Activated naive CD4-positive, alpha-beta T cell treated with anti-CD3 and anti-CD28 coated beads, Interleukin-2, amount 50 U/mL, for 72 hours (primary cell): ENCODE results near the gene EGFL8. TPM values are rescaled to one million over a fixed set of nuclear protein-coding genes. Genes with fewer than 3 reads are reported as not detected.
A peak's percentile ranks its signal among the peaks of the same experiment; 100 is the strongest.

Experiments used
- ATAC-seq, 2 donors: fragments of 150-1000 bp; cut with Tn5 transposase; 2 replicates each; pipeline ENCODE4 v1.10.0; 2021; ENCODE audit warnings: mild to moderate bottlenecking in 2 of 2, moderate library complexity in 2 of 2
- DNase-seq, 2 donors: peaks; one replicate each; pipeline ENCODE4 v3.0.0; 2021 to 2022; ENCODE audit warnings: low spot score in 2 of 2
- H3K27ac Mint-ChIP-seq, 2 donors: one replicate each; pipeline ENCODE4 v1.8.0; 2022; ENCODE audit warnings: mild to moderate bottlenecking in 2 of 2, mixed read lengths in 2 of 2
- H3K36me3 Mint-ChIP-seq, 2 donors: one replicate each; pipeline ENCODE4 v1.8.0; 2022; ENCODE audit warnings: mixed read lengths in 2 of 2
- H3K9me3 Mint-ChIP-seq, 2 donors: one replicate each; pipeline ENCODE4 v1.8.0; 2022; ENCODE audit warnings: mixed read lengths in 2 of 2
- total RNA-seq, 2 donors: library from RNA; stranded (reverse); gene quantifications; one replicate each; pipeline ENCODE4 v1.2.3, GENCODE V29; 2022

Gene EGFL8
- total RNA-seq, 2 donors from 2014 or later = 13.4 to 14.5 TPM

DNA sequence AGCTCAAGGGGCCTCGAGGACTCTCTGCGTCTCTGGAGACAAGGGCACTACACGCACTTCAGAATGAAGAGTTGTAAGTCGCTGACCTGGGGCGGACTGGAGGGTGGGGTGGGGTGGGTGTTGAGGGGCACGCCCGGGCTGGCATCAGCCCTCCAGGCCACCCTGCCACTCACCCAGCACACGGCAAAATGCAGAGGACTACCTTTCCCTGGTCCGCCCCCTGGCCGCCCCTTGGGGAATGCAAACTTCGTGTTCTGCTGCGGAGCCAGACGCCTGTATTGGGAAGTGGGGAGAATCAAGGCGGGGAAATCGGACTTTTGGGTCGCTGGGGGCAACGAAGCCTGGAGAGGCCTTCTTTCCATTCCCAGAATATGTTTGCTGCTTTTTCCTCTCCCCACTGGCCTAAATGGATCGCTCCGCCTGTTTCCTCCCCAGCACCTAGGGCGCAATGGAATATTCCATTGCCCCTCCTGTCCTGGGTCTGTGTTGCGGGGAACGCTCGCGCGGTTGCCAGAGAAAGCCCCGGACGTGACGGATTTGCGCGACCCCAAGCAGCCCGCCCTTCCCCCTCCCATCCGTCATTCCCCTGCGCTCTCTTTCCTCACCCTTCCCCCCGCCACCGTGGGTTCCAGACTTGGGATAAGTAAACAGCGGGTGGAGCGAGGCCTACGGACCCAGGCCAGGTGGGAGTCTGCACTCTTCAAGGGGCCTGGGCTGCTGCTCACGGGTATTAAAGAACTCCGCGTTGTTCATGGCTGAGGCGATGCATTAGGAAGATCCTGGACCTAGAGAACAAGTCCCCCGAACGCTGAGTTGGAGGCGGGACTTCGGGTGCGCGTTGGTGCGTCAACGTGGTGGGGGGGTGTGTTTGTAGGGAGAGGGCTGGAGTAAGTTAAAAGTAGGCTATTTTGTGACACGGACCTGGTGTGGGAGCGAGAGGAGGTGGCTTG, 10.6 kb upstream of the EGFL8 start, which contains the start of gene PPT2:
Gene PPT2 (plus strand): TSS at position 578 of the 950 bp plus-strand sequence. CDS start 454 bp downstream, outside the sequence.
- Mint-ChIP-seq H3K27ac (peak within 1 kb of the TSS; percentile 83 to 95), H3K36me3 (peaks cover 11 to 17% of the 10 kb centered on the region in 2 donors), H3K9me3 (no peaks in the 10 kb centered on the region)
- peak; percentile 75 to 80 for ATAC-seq
- peak; percentile 66 to 78 for DNase-seq

DNA sequence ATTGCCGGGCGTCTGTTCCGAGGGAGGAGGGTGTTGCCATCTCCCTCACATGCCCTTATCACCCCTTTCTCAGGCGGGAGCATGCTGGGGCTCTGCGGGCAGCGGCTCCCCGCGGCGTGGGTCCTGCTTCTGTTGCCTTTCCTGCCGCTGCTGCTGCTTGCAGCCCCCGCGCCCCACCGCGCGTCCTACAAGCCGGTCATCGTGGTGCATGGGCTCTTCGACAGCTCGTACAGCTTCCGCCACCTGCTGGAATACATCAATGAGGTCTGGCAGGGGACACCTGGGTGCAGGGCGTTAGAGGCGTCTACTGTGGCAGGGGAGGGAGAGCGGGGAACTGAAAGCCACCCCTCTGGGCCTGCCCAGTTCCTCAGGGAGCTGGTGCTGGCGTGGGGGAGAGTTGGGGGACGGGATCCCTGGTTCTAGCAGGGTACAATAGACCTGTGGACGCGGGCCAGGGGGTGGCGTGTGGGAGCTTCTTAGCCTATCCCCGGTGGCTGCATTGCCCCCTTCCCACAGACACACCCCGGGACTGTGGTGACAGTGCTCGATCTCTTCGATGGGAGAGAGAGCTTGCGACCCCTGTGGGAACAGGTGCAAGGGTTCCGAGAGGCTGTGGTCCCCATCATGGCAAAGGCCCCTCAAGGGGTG, 9.8 kb upstream of the EGFL8 start:
- peak; percentile 64 to 76 for DNase-seq
- peak overlapping the region; percentile 83 to 95 for H3K27ac Mint-ChIP-seq
- no peaks in the 10 kb centered on the region for H3K9me3 Mint-ChIP-seq
- peak; percentile 79 to 88 for ATAC-seq
- peaks cover 11 to 14% of the 10 kb centered on the region in 2 donors for H3K36me3 Mint-ChIP-seq

DNA sequence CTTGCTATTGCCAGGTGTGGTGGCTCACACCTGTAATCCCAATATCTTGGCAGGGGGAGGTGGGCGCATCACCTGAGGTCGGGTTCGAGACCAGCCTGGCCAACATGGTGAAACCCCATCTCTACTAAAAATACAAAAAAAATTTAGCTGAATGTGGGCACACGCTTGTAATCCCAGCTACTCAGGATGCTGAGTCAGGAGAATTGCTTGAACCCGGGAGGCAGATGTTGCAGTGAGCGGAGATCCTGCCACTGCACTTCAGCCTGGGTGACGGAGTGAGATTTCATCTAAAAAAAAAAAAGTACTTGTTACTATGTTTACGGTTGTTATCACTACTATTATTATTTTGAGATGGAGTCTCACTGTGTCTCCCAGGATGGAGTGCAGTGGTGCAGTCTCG, 7.5 kb upstream of the EGFL8 start:
- Mint-ChIP-seq H3K9me3 (no peaks in the 10 kb centered on the region), H3K36me3 (peaks cover 11 to 14% of the 10 kb centered on the region in 2 donors), H3K27ac (no peak overlapping the region)
- no peak for ATAC-seq
- DNase-seq = no peak

DNA sequence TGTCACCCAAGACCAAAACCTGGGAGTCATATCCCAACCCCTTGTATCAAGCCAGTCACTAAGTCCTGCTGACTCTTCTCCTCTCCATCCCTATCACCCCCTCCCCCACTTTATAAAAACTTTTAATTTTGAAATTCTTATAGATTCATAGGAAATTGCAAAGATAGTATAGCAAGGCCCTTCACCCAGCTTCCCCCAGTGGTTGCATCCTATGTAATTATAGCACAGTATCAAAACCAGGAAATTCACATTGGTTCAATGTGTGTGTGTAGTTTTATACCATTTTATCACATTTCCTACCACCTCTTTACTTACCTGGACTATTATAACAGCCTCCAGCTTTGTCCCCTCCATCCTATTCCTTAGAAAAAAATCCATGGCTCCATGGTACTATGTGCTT, 6.3 kb upstream of the EGFL8 start:
- Mint-ChIP-seq H3K36me3 (peaks cover 14 to 15% of the 10 kb centered on the region in 2 donors), H3K27ac (no peak overlapping the region), H3K9me3 (no peaks in the 10 kb centered on the region)
- no peak for ATAC-seq
- no peak for DNase-seq

DNA sequence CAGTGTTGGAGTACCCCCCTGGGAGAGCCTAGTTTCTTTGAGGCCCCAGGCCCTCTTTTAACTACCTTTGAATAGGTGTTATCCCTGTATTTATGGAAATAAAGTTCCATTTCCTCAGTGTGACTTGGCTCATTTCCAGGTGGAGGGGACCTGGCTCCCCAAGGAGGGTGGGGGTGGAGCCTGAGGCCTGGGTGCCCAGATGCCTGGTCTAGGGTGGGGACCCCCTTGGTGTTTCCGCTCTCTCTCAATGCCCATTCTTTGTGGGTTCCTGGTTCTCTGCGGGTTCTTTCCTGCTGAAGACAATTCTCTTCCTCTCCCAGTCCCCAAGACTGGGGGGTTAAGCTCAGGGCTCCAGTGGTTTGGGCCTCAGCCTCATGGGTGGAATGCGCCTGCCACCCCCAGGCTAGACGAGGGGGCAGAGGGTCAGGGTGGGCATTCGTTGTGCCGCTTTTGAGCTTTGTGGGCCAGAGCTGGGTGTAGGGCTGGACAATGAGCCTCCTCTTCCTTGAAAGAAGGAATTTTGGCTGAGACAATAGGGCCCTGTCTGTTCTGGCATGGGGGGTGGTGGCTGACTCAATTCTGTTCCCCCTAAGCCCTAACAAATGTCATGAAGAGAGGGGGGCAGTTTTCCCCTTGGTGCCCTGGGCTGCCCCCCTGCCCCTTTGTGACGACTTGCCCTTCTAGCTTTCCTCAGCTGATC, 686 bp upstream of the EGFL8 start:
- H3K36me3 Mint-ChIP-seq = peaks cover 0 to 4% of the 10 kb centered on the region in 2 donors
- ATAC-seq = no peak
- no peak for DNase-seq
- H3K9me3 Mint-ChIP-seq = no peaks in the 10 kb centered on the region
- H3K27ac Mint-ChIP-seq = peak overlapping the region; percentile 17 to 33

DNA sequence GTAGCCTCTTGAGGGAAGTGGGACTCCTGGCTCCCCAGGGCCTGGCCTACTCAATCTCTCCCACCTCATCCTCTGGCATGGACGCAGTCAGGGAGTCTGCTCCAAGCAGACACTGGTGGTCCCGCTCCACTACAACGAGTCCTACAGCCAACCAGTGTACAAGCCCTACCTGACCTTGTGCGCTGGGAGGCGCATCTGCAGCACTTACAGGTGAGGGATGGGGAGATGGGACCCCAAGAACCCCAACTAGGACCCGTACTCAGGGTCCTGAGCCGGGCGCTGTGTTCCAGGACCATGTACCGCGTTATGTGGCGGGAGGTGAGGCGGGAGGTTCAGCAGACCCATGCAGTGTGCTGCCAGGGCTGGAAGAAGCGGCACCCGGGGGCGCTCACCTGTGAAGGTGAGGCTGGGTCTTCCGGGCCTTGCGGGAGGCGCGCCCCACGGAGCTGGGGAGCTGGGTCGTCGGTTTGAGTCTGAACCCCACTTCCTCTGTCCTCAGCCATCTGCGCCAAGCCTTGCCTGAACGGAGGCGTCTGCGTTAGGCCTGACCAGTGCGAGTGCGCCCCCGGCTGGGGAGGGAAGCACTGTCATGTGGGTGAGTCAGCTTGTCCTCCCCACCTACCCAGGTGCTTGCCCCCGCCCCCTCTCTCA, 2.1 kb downstream of the EGFL8 start:
- ATAC-seq (no peak), DNase-seq (no peak)
- Mint-ChIP-seq H3K36me3 (peaks cover 0 to 14% of the 10 kb centered on the region in 2 donors), H3K27ac (no peak overlapping the region), H3K9me3 (no peaks in the 10 kb centered on the region)

DNA sequence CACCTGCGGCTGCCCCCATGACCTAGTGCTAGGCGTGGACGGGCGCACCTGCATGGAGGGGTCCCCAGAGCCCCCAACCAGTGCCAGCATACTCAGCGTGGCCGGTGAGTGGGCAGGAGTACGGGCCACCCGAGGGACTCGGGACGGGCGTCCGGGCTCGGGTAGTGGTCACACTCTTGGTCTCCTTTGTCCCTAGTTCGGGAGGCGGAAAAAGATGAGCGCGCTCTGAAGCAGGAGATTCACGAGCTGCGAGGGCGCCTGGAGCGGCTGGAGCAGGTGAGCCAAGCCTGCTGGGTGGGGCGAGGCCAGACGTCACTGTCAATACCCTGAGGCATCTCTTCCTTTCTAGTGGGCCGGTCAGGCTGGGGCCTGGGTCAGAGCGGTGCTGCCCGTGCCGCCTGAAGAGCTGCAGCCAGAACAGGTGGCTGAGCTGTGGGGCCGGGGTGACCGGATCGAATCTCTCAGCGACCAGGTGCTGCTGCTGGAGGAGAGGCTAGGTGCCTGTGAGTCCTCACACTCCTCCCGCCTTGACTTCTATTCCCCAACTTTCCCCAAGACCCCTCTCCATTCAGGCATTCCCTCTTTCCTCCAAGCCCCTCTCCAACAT, 2.9 kb downstream of the EGFL8 start:
- Mint-ChIP-seq H3K9me3 (no peaks in the 10 kb centered on the region), H3K27ac (peak overlapping the region; percentile 4 to 87), H3K36me3 (peaks cover 0 to 14% of the 10 kb centered on the region in 2 donors)
- ATAC-seq (no peak), DNase-seq (no peak)

DNA sequence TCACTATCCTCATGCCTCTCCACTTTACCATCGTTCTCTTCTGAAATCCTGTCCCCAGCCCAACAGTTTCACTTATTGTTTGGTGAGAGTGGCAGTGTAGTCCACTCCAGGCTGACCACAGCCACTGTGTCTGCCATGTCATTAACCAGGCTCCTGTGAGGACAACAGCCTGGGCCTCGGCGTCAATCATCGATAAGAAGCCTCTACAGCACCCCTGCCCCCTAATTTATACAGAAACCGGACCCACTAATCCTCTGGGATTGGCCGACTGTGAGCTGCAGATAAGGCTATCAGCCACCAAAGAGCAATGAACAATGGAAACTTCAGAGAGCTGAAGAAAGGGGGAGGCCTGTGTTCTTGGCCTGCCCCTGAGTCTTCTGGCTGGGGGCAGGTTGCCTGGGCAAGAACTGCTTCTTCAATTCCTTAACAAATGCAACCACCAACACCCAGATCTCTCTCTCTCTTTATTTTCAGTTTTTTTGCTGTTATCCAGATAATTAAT, 3.4 kb downstream of the EGFL8 start:
- H3K27ac Mint-ChIP-seq = peak overlapping the region; percentile 4 to 87
- no peak for DNase-seq
- no peaks in the 10 kb centered on the region for H3K9me3 Mint-ChIP-seq

DNA sequence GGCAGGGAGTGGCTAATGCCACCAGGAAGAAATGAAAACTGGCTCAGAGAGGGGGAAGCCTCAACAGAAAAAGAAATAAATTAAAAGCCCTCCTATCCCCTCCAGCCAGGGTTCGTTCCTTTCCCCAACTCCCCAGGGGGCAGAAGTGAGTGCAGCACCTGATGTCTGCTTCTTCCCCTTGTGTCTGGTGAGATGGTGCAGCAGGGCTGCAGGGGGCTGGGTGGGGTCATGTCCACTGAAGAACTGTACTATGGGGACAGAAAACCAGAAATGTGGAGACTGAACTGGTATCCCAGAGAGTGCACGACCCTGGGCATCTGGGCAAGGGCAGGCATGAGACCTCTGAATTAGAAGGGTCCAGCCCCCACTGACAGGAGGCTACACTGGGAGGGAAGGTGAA, 4.0 kb downstream of the EGFL8 start:
- H3K27ac Mint-ChIP-seq = peak overlapping the region; percentile 4 to 70
- DNase-seq (no peak), ATAC-seq (no peak)
- peaks cover 0 to 10% of the 10 kb centered on the region in 2 donors for H3K36me3 Mint-ChIP-seq
- no peaks in the 10 kb centered on the region for H3K9me3 Mint-ChIP-seq

More for the DNA sequence above, 3.4 kb downstream of the EGFL8 start:
- ATAC-seq = no peak
- H3K36me3 Mint-ChIP-seq = peaks cover 0 to 10% of the 10 kb centered on the region in 2 donors

DNA sequence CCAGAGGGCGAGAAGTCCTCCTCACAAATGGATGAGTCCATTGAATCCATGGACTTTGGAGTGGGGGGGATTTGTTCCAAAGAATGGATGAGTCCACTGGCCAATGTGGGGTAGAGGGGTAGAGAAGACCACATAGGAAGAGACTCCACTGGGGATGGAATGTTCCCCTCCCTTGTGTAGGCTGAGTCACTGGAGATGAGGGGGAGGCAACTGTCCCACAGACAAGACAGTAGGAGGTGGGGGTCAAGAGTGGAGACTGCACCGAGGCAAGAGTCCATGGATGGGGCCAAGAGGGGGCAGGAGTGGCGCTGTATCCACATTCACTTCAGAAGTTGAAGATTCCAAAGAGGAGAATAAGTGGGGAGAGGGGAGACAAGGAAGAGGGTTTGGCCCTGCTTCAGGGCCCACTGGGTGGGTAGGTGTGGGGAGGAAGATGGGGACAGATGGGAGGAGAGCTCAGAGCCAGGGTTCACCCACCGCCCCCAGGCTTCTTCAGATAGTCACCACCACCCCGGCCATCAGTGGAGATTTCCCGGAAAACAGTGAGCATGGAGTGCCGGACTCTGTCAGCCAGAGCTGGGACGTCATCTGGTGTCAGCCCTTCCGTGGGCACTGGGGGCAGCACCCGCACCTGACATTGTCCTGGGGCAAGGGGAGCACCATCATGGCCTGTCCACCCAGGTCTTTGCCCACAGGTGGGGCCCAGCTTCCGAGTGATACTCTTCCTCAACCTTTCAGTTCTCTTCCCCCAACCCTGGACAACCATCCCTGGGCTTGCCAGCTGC, 4.6 kb downstream of the EGFL8 start:
- ATAC-seq (no peak), DNase-seq (no peak)
- no peaks in the 10 kb centered on the region for H3K9me3 Mint-ChIP-seq
- H3K36me3 Mint-ChIP-seq = peaks cover 0 to 10% of the 10 kb centered on the region in 2 donors
- H3K27ac Mint-ChIP-seq = peak overlapping the region; percentile 4 to 83

DNA sequence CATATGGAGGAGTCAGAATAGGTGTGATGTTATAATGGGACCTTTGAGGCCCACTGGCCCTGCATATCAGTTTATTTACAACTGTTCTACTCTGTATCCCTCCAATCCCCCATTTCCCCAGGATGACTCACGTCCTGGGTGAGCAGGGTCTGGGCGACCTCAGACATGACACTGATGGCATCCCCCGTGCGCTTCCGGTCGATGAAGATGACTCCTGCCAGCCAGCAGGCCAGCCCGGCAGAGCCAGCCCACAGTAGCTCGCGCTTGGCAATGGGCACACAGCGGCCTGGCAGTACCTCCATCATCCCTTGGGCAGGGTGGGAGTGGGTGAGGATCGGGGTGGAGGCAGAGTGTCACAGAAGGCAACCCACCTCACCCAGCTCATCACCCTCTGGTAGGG, 5.9 kb downstream of the EGFL8 start:
- DNase-seq (no peak), ATAC-seq (no peak)
- peaks cover 0 to 10% of the 10 kb centered on the region in 2 donors for H3K36me3 Mint-ChIP-seq
- H3K27ac Mint-ChIP-seq = peak overlapping the region in 1 of 2 donors; percentile 78
- H3K9me3 Mint-ChIP-seq = no peaks in the 10 kb centered on the region

DNA sequence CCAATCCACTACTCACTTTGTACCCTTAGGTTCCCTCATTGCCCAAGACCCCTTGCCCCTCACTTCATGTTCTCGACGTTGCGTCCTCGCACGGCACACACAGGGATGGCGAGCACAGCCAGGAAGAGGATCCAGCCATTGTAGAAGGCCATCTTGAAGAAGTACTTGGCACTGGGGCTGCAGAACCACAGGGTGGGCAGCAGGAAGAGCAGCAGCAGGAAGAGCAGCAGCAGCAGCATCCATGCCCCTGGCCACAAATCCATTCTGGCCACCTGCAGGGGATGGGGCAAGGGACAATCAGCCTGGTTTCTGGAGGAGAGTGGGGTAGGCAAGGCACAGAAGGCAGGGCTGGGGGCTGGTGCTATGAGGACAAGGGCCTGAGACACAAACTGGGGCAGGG, 6.8 kb downstream of the EGFL8 start:
- peak overlapping the region; percentile 29 to 78 for H3K27ac Mint-ChIP-seq

DNA sequence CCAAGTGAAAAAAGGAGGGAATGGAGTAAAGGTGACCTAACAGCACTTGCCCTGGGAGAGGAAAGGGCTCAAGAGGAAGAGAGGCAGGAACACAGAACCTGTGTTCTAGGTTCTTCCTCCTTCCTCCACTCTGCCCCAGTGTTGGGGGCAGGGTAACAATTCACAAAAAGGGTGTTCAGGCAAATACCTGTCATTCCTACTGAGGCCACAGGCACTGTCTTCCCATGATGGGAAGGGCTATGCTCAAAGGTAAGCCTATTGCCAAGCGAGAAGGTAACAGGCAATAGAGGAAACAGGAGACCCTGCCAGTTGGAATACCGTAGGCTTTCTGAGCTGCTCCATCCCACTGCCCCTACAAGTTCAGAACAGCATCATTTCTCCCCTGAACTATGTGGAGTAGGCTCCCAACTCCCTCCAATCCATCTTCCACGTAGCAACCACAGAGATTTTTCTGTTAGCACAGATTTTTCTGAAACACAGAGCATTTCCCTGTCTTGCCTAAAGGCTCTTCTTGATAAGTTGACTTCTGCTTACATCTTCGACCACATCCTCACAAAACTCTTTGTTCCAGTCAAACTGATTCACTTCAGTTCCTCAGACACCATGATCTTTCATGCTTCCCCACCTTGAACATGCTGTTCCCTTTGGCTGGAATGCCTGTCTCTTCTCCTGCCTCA, 8.8 kb downstream of the EGFL8 start:
- Mint-ChIP-seq H3K9me3 (no peaks in the 10 kb centered on the region), H3K27ac (peak overlapping the region; percentile 24 to 45), H3K36me3 (peaks cover 0 to 10% of the 10 kb centered on the region in 2 donors)
- DNase-seq = no peak
- no peak for ATAC-seq

More for the DNA sequence above, 6.8 kb downstream of the EGFL8 start:
- DNase-seq (no peak), ATAC-seq (no peak)
- H3K36me3 Mint-ChIP-seq = peaks cover 0 to 10% of the 10 kb centered on the region in 2 donors
- no peaks in the 10 kb centered on the region for H3K9me3 Mint-ChIP-seq

DNA sequence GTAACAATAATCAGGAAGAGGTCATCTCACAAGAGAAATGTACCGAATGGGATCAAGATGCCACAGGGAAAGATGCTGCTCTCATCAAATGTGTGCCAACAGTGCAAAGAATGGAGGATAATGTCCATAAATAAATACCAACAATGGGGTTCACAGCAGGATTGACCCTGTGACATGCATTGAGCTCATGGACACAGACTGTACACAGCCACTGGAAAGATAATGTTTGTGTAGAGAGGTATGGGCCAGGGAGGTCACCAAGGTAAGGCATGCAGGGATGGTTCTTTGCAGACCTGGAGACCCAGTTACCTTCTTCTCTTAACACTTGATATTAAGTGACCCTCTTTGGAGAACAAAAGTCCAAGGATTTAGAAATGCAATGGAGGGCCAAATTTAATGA, 10.0 kb downstream of the EGFL8 start:
- no peak for DNase-seq
- H3K9me3 Mint-ChIP-seq = no peaks in the 10 kb centered on the region
- peaks cover 12 to 19% of the 10 kb centered on the region in 2 donors for H3K36me3 Mint-ChIP-seq
- no peak for ATAC-seq
- peak overlapping the region in 1 of 2 donors; percentile 45 for H3K27ac Mint-ChIP-seq

DNA sequence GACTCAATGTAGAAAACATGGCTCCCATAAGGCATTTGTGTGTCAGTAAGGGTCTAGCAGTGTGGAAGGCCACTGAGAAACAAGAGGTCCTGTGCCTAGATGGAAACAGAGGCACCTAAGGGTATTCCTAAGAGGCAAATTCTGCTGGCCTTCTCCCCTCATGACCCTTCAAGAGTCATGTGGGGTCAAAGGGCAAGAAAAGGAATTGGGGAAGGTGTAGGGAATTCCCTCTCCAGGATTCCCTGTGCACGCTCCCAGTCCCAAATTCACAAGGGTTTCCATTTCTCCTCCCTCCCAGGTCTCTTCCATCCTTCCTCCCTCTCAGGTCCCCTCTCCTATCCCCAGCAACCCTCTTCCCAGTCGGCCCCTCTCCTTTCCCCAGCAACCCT, 10.9 kb downstream of the EGFL8 start:
- ATAC-seq = no peak
- Mint-ChIP-seq H3K36me3 (peaks cover 15 to 18% of the 10 kb centered on the region in 2 donors), H3K27ac (peak overlapping the region; percentile 90 to 93), H3K9me3 (no peaks in the 10 kb centered on the region)
- DNase-seq = no peak
